Measurements from ENCODE around the gene MDGA2. TPM values are rescaled to one million over a fixed set of nuclear protein-coding genes. Genes with fewer than 3 reads are reported as not detected.

The MDGA2 gene
- total and polyA plus RNA-seq, 11 donors, result 0.12 to 0.26 TPM; not detected in 9

- 62 to 67% (median 66%) methylated on average over 2 of the region's 2 CpGs for WGBS, 4 donors
- Histone ChIP-seq H3K27ac (no peak overlapping the region), H3K36me3 (no peaks in the 10 kb centered on the region), H3K9me3 (no peaks in the 10 kb centered on the region), H3K27me3 (no peaks in the 10 kb centered on the region), H3K4me1 (no peaks in the 10 kb centered on the region), H3K4me3 (no peak overlapping the region)
- intact Hi-C loops (cut with DNase I), result no loop called here
- DNase-seq, result no peak
- TF ChIP-seq, protein P1, sequence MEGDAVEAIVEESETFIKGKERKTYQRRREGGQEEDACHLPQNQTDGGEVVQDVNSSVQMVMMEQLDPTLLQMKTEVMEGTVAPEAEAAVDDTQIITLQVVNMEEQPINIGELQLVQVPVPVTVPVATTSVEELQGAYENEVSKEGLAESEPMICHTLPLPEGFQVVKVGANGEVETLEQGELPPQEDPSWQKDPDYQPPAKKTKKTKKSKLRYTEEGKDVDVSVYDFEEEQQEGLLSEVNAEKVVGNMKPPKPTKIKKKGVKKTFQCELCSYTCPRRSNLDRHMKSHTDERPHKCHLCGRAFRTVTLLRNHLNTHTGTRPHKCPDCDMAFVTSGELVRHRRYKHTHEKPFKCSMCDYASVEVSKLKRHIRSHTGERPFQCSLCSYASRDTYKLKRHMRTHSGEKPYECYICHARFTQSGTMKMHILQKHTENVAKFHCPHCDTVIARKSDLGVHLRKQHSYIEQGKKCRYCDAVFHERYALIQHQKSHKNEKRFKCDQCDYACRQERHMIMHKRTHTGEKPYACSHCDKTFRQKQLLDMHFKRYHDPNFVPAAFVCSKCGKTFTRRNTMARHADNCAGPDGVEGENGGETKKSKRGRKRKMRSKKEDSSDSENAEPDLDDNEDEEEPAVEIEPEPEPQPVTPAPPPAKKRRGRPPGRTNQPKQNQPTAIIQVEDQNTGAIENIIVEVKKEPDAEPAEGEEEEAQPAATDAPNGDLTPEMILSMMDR (IDR thresholded peaks at IDR 0.05), result no peak
- no peak for TF ChIP-seq POLR2A (IDR thresholded peaks at IDR 0.05)
- no peak for ATAC-seq
Measured at GRCh38 chr14:47454025-47454424, 221.4 kb downstream of the MDGA2 start.

- Histone ChIP-seq H3K4me1 (no peaks in the 10 kb centered on the region), H3K27ac (no peak overlapping the region), H3K36me3 (no peaks in the 10 kb centered on the region), H3K4me3 (no peak overlapping the region), H3K9me3 (no peaks in the 10 kb centered on the region), H3K27me3 (no peaks in the 10 kb centered on the region)
- WGBS, 4 donors, result 48 to 72% (median 55%) methylated on average over 3 of the region's 3 CpGs
- DNase-seq, result no peak
- no peak for TF ChIP-seq POLR2A (IDR thresholded peaks at IDR 0.05)
- TF ChIP-seq, protein P1 (IDR thresholded peaks at IDR 0.05), result no peak
- ATAC-seq, result no peak
- intact Hi-C loops (cut with DNase I), result no loop called here
Measured at GRCh38 chr14:47447076-47447475, 228.3 kb downstream of the MDGA2 start.

DNA sequence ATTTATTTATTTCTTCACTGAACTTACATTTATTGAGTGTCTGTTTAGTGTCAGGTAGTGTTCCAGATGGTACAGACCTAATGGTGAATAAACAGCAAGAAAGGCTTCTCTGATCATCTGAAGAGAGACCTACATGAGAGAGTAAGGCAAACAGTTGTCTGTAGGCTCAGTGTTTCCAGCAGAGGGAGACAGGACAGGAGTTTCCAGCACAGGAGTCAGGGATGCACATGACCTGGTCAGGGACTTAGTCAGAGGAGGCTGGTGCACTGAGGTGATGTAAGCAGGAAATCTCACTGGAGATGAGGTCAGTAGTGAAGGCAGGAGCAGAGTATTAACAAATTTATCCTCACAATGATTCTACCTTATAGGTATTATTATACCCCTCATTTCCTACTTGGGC lies 233.2 kb downstream of the MDGA2 start:
- Histone ChIP-seq H3K27ac (no peak overlapping the region), H3K4me3 (no peak overlapping the region), H3K27me3 (no peaks in the 10 kb centered on the region), H3K9me3 (no peaks in the 10 kb centered on the region), H3K36me3 (no peaks in the 10 kb centered on the region), H3K4me1 (peaks cover 0 to 8% (median 0%) of the 10 kb centered on the region in 12 donors)
- no peak for ATAC-seq
- DNase-seq, result peak in 1 of 5 donors; percentile 11
- intact Hi-C loops (cut with DNase I), result no loop called here
- TF ChIP-seq, protein P1 (IDR thresholded peaks at IDR 0.05), result peak in 3 of 12 donors; percentile 8 to 25 (median 13)
- TF ChIP-seq POLR2A (IDR thresholded peaks at IDR 0.05), result no peak

GRCh38 chr14:47439953-47440352 lies 235.5 kb downstream of the MDGA2 start:
- DNase-seq (no peak), ATAC-seq (no peak)
- no peaks in the 10 kb centered on the region for H3K36me3 ChIP-seq
- H3K9me3 ChIP-seq, result no peaks in the 10 kb centered on the region
- H3K27me3 ChIP-seq, result no peaks in the 10 kb centered on the region
- TF ChIP-seq, protein P1 (IDR thresholded peaks at IDR 0.05), result no peak
- no peak for TF ChIP-seq POLR2A (IDR thresholded peaks at IDR 0.05)
- H3K4me3 ChIP-seq, result no peak overlapping the region
- no peak overlapping the region for H3K27ac ChIP-seq
- intact Hi-C loops (cut with DNase I), result no loop called here
- WGBS, 4 donors, result 42 to 65% (median 49%) methylated on average over 2 of the region's 2 CpGs
- peaks cover 0 to 8% (median 0%) of the 10 kb centered on the region in 12 donors for H3K4me1 ChIP-seq

Data from heart left ventricle (tissue), 16 donors.